SK-N-SH treated with all-trans-retinoic acid at 6 μM for 48 hours (cell line): Measurements from ENCODE around the gene GPR137.
A peak's percentile ranks its signal among the peaks of the same experiment; 100 is the strongest.

ENCODE experiments used
- ATAC-seq: fragments of 200-7000 bp; cut with Tn5 transposase; 3 replicates; pipeline ENCODE4 v1.9.1; 2020; ENCODE audit warnings: mild to moderate bottlenecking, moderate library complexity
- BACH2 ChIP-seq: fragments of 250-450 bp; sonication (Bioruptor Pico); IDR thresholded peaks from 2 replicates; pipeline ENCODE4 v1.9.0; 2021; ENCODE audit warnings: mild to moderate bottlenecking, borderline replicate concordance
- CSDC2 ChIP-seq: fragments of 250-450 bp; sonication (Bioruptor Pico); IDR thresholded peaks from 2 replicates; pipeline ENCODE4 v1.5.0; 2020; ENCODE audit warnings: mild to moderate bottlenecking, moderate library complexity
- ESRRG ChIP-seq: fragments of 250-450 bp; sonication (Bioruptor Pico); IDR thresholded peaks from 2 replicates; pipeline ENCODE4 v1.6.1; 2021; ENCODE audit warnings: mild to moderate bottlenecking
- GLIS3 ChIP-seq: fragments of 250-450 bp; sonication (Bioruptor Pico); IDR thresholded peaks from 2 replicates; pipeline ENCODE4 v1.5.0; 2020; ENCODE audit warnings: mild to moderate bottlenecking, moderate library complexity
- ISL1 ChIP-seq: fragments of 250-450 bp; sonication (Bioruptor Pico); IDR thresholded peaks from 2 replicates; pipeline ENCODE4 v2.1.2; 2022; ENCODE audit warnings: mild to moderate bottlenecking, moderate library complexity
- OSR1 ChIP-seq: fragments of 250-450 bp; sonication (Bioruptor Pico); IDR thresholded peaks from 2 replicates; pipeline ENCODE4 v1.8.0; 2022; ENCODE audit warnings: moderate library complexity, mild to moderate bottlenecking, inconsistent platforms
- PATZ1 ChIP-seq: fragments of 250-450 bp; sonication (Bioruptor Pico); IDR thresholded peaks from 2 replicates; pipeline ENCODE4 v1.8.0; 2020; ENCODE audit warnings: mild to moderate bottlenecking, moderate library complexity, borderline replicate concordance
- POU6F1 ChIP-seq: fragments of 250-450 bp; sonication (Bioruptor Pico); IDR thresholded peaks from 2 replicates; pipeline ENCODE4 v1.8.0; 2021; ENCODE audit warnings: low read depth, mild to moderate bottlenecking, moderate library complexity, borderline replicate concordance
- PPARA ChIP-seq: fragments of 250-450 bp; sonication (Bioruptor Pico); IDR thresholded peaks from 2 replicates; pipeline ENCODE4 v1.5.0; 2020; ENCODE audit warnings: mild to moderate bottlenecking, borderline replicate concordance
- SNAI2 ChIP-seq: fragments of 250-450 bp; sonication (Bioruptor Pico); IDR thresholded peaks from 2 replicates; pipeline ENCODE4 v1.5.0; 2020; ENCODE audit warnings: mild to moderate bottlenecking, moderate library complexity
- TCF4 ChIP-seq: fragments of 250-450 bp; sonication (Bioruptor Pico); IDR thresholded peaks from 2 replicates; pipeline ENCODE4 v1.8.0; 2021; ENCODE audit warnings: mild to moderate bottlenecking, moderate library complexity, borderline replicate concordance
- TOX ChIP-seq: fragments of 250-450 bp; sonication (Bioruptor Pico); IDR thresholded peaks from 2 replicates; pipeline ENCODE4 v1.8.0; 2021; ENCODE audit warnings: mild to moderate bottlenecking, moderate library complexity, borderline replicate concordance
- TSHZ2 ChIP-seq: fragments of 250-450 bp; sonication (Bioruptor Pico); IDR thresholded peaks from 2 replicates; pipeline ENCODE4 v1.5.0; 2020; ENCODE audit warnings: mild to moderate bottlenecking, moderate library complexity
- ZC3H10 ChIP-seq: fragments of 250-450 bp; sonication (Bioruptor Pico); IDR thresholded peaks from 2 replicates; pipeline ENCODE4 v1.5.1; 2021; ENCODE audit warnings: mild to moderate bottlenecking, moderate library complexity
- ZFP3 ChIP-seq: fragments of 250-450 bp; sonication (Bioruptor Pico); IDR thresholded peaks from 2 replicates; pipeline ENCODE4 v1.5.0; 2020; ENCODE audit warnings: mild to moderate bottlenecking, moderate library complexity
- ZNF565 ChIP-seq: fragments of 450-650 bp; formaldehyde crosslinking; conservative IDR thresholded peaks from 2 replicates; pipeline ENCODE4 v1.5.0; 2020; ENCODE audit warnings: low read depth, mild to moderate bottlenecking, moderate library complexity
- ZNF70 ChIP-seq: fragments of 450-650 bp; formaldehyde crosslinking; IDR thresholded peaks from 2 replicates; pipeline ENCODE4 v1.5.0; 2020; ENCODE audit warnings: mild to moderate bottlenecking, moderate library complexity
- ZNF8 ChIP-seq: fragments of 450-650 bp; formaldehyde crosslinking; IDR thresholded peaks from 2 replicates; pipeline ENCODE4 v1.5.0; 2020; ENCODE audit warnings: mild to moderate bottlenecking, moderate library complexity
- TF ChIP-seq, protein P1 (sequence below): fragments of 250-450 bp; sonication (Bioruptor Pico); IDR thresholded peaks from 2 replicates; pipeline ENCODE4 v1.5.1; 2020; ENCODE audit warnings: low read depth, mild to moderate bottlenecking, moderate library complexity
- TF ChIP-seq, protein P2 (sequence below): fragments of 250-450 bp; sonication (Bioruptor Pico); IDR thresholded peaks from 2 replicates; pipeline ENCODE4 v1.5.1; 2021; ENCODE audit warnings: mild to moderate bottlenecking, moderate library complexity

GPR137 gene

GRCh38 chr11:64330888-64331287 is 45.2 kb downstream of the GPR137 start (continued):
- TF ChIP-seq TSHZ2 (CRISPR knock-in tag) (no peak), ZFP3 (no peak), ZNF8 (CRISPR knock-in tag) (no peak), TCF4 (CRISPR knock-in tag) (no peak), CSDC2 (no peak), OSR1 (CRISPR knock-in tag) (no peak)

DNA sequence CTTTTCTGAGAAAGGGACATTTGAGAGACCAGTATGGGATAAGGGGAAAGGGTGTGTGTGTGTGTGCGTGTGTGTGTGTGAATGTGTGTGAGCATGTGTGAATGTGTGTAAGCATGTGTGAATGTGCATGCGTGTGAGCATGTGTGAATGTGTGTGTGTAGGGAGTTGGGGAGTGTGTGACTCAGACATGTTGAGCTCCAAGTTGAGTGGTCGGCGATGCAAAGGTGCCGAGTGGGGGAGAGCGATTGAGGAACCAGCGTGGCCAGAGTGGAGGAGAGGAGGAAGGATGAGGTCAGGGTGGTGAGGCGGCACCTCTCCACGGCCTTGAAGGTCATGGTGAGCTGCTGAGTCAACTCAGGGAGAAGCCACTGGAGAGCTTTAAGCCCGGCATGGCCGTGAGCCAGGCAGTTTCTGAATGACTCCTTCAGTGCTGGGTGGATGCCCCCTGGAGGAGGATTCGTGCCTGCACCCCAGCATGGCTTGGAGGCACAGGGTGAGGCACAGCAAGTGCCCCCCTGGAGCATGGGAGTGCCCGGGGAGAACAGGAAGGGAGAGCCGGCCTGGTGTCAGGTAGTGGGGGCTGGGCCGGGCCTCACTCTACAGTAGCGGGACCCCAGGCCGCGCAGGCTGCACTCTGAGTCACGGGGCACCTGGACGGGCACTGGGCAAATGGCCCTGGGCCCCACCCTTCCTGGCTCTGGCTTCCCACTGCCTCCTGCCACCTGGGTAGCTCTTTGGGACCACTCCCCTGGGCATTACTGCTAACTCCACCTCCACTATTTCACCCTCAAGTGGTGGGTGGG is 46.1 kb downstream of the GPR137 start:
- peak; percentile 88 for ATAC-seq
- TF ChIP-seq, protein P1, sequence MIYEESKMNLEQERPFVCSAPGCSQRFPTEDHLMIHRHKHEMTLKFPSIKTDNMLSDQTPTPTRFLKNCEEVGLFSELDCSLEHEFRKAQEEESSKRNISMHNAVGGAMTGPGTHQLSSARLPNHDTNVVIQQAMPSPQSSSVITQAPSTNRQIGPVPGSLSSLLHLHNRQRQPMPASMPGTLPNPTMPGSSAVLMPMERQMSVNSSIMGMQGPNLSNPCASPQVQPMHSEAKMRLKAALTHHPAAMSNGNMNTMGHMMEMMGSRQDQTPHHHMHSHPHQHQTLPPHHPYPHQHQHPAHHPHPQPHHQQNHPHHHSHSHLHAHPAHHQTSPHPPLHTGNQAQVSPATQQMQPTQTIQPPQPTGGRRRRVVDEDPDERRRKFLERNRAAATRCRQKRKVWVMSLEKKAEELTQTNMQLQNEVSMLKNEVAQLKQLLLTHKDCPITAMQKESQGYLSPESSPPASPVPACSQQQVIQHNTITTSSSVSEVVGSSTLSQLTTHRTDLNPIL, result no peak
- TF ChIP-seq ESRRG (CRISPR knock-in tag), result no peak
- no peak for TF ChIP-seq ISL1
- no peak for TF ChIP-seq TOX
- TF ChIP-seq TSHZ2 (CRISPR knock-in tag), result no peak
- TF ChIP-seq ZNF8 (CRISPR knock-in tag), result no peak
- TF ChIP-seq GLIS3 (CRISPR knock-in tag), result no peak
- TF ChIP-seq PPARA (CRISPR knock-in tag), result no peak
- TF ChIP-seq ZC3H10 (CRISPR knock-in tag), result no peak
- TF ChIP-seq TCF4 (CRISPR knock-in tag), result no peak
- no peak for TF ChIP-seq ZNF565 (CRISPR knock-in tag)
- no peak for TF ChIP-seq ZNF70
- TF ChIP-seq PATZ1 (CRISPR knock-in tag), result no peak

- no peak for ATAC-seq
- TF ChIP-seq BACH2 (CRISPR knock-in tag), result no peak
- no peak for TF ChIP-seq GLIS3 (CRISPR knock-in tag)
- no peak for TF ChIP-seq CSDC2
- no peak for TF ChIP-seq ISL1
- TF ChIP-seq ZNF565 (CRISPR knock-in tag), result no peak
- TF ChIP-seq TCF4 (CRISPR knock-in tag), result no peak
- TF ChIP-seq, protein P2, sequence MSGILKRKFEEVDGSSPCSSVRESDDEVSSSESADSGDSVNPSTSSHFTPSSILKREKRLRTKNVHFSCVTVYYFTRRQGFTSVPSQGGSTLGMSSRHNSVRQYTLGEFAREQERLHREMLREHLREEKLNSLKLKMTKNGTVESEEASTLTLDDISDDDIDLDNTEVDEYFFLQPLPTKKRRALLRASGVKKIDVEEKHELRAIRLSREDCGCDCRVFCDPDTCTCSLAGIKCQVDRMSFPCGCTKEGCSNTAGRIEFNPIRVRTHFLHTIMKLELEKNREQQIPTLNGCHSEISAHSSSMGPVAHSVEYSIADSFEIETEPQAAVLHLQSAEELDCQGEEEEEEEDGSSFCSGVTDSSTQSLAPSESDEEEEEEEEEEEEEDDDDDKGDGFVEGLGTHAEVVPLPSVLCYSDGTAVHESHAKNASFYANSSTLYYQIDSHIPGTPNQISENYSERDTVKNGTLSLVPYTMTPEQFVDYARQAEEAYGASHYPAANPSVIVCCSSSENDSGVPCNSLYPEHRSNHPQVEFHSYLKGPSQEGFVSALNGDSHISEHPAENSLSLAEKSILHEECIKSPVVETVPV (CRISPR knock-in tag), result no peak
- no peak for TF ChIP-seq ZC3H10 (CRISPR knock-in tag)
- TF ChIP-seq, protein P1, result no peak
- TF ChIP-seq TSHZ2 (CRISPR knock-in tag), result no peak
- no peak for TF ChIP-seq TOX
- no peak for TF ChIP-seq SNAI2 (CRISPR knock-in tag)
- no peak for TF ChIP-seq POU6F1
Observed at GRCh38 chr11:64333556-64333955, 47.9 kb downstream of the GPR137 start.
